Effector memory CD4-positive, alpha-beta T cell (primary cell): Measurements from ENCODE around the gene ADAMTS8.

Experiments used
- DNase-seq, 3 donors: peaks; one replicate each; pipeline ENCODE4 v3.0.0-alpha.2; 2020
- H3K27ac ChIP-seq: 2 replicates; pipeline ENCODE4 v1.7.0; 2013; ENCODE audit warnings: mild to moderate bottlenecking, low read length, moderate library complexity; ENCODE audit not compliant: insufficient read depth, poor library complexity, severe bottlenecking
- H3K27me3 ChIP-seq: replicated peaks from 2 replicates; pipeline ENCODE4 v1.7.0; 2013; ENCODE audit warnings: mild to moderate bottlenecking, low read length; ENCODE audit not compliant: insufficient read depth, control insufficient read depth, poor library complexity, severe bottlenecking
- H3K36me3 ChIP-seq: 2 replicates; pipeline ENCODE4 v1.7.0; 2013; ENCODE audit warnings: mild to moderate bottlenecking, low read length, moderate library complexity; ENCODE audit not compliant: control insufficient read depth, insufficient read depth
- H3K4me1 ChIP-seq: 2 replicates; pipeline ENCODE4 v1.7.0; 2013; ENCODE audit warnings: low read length, mild to moderate bottlenecking; ENCODE audit not compliant: control insufficient read depth, insufficient read depth, poor library complexity, severe bottlenecking
- H3K4me3 ChIP-seq: 2 replicates; pipeline ENCODE4 v1.7.0; 2013; ENCODE audit warnings: low read length, low read depth, mild to moderate bottlenecking; ENCODE audit not compliant: insufficient read depth, poor library complexity, severe bottlenecking
- H3K9me3 ChIP-seq: 2 replicates; pipeline ENCODE4 v1.7.0; 2013; ENCODE audit warnings: mild to moderate bottlenecking, low read length, moderate library complexity; ENCODE audit not compliant: control insufficient read depth

The ADAMTS8 gene

GRCh38 chr11:130409594-130410388 is 18.6 kb downstream of the ADAMTS8 start:
- Histone ChIP-seq H3K27ac (no peak overlapping the region), H3K27me3 (no peaks in the 10 kb centered on the region), H3K4me1 (no peaks in the 10 kb centered on the region), H3K36me3 (no peaks in the 10 kb centered on the region), H3K4me3 (no peak overlapping the region), H3K9me3 (no peaks in the 10 kb centered on the region)
- DNase-seq: no peak

DNA sequence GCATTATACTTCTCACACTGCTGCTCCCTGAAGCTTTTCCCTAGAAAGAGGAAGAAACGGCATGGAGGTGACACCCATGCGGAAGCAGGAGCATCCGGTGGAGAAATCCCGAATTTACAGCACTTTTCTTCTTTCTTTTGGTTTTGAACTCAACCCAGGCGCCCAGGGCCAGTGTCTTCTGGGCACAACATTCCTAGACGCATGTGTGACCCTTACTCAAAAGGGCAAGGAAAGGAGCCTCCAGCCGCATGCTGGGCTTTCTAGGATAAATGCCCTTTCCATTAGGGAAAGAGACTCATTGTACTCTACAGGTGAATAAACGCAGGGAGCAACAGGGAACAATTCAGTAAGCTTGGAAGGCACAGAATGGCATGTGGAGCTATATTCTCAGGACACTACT is 19.5 kb downstream of the ADAMTS8 start:
- no peaks in the 10 kb centered on the region for H3K36me3 ChIP-seq
- H3K4me1 ChIP-seq: no peaks in the 10 kb centered on the region
- no peaks in the 10 kb centered on the region for H3K27me3 ChIP-seq
- H3K4me3 ChIP-seq: no peak overlapping the region
- no peaks in the 10 kb centered on the region for H3K9me3 ChIP-seq
- H3K27ac ChIP-seq: no peak overlapping the region
- DNase-seq: no peak

- H3K27ac ChIP-seq: no peak overlapping the region
- no peak overlapping the region for H3K4me3 ChIP-seq
- no peak for DNase-seq
Observed at GRCh38 chr11:130408401-130408890, 20.0 kb downstream of the ADAMTS8 start.

DNA sequence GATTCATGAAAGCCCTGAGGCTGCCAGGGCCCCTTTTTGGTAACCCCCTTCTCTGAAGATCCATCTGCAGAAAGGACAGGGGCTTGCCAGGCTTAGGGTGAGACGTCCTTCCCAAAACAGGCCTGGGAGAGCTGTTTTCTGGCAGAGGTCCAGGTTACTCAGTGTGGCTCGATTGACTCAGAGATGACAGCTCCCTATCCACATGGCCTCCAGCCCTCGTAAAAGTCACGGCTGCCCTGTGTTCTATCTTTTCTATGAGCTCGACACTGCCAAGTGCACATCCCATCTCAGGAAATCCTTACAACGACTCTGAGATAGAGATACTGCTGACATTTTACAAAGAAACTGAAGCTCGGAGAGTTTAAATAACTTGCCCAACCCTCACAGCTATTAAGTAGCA is 20.4 kb downstream of the ADAMTS8 start:
- H3K4me1 ChIP-seq: no peaks in the 10 kb centered on the region
- DNase-seq: no peak
- H3K9me3 ChIP-seq: no peaks in the 10 kb centered on the region
- H3K27ac ChIP-seq: no peak overlapping the region
- H3K36me3 ChIP-seq: no peaks in the 10 kb centered on the region
- no peaks in the 10 kb centered on the region for H3K27me3 ChIP-seq
- no peak overlapping the region for H3K4me3 ChIP-seq

More at GRCh38 chr11:130408401-130408890, 20.0 kb downstream of the ADAMTS8 start:
- no peaks in the 10 kb centered on the region for H3K4me1 ChIP-seq
- H3K9me3 ChIP-seq: no peaks in the 10 kb centered on the region
- H3K27me3 ChIP-seq: no peaks in the 10 kb centered on the region
- H3K36me3 ChIP-seq: no peaks in the 10 kb centered on the region

GRCh38 chr11:130405428-130405827 is 23.0 kb downstream of the ADAMTS8 start:
- no peaks in the 10 kb centered on the region for H3K36me3 ChIP-seq
- DNase-seq: no peak
- H3K4me3 ChIP-seq: no peak overlapping the region
- H3K27ac ChIP-seq: no peak overlapping the region
- H3K9me3 ChIP-seq: no peaks in the 10 kb centered on the region
- no peaks in the 10 kb centered on the region for H3K27me3 ChIP-seq
- H3K4me1 ChIP-seq: no peaks in the 10 kb centered on the region

DNA sequence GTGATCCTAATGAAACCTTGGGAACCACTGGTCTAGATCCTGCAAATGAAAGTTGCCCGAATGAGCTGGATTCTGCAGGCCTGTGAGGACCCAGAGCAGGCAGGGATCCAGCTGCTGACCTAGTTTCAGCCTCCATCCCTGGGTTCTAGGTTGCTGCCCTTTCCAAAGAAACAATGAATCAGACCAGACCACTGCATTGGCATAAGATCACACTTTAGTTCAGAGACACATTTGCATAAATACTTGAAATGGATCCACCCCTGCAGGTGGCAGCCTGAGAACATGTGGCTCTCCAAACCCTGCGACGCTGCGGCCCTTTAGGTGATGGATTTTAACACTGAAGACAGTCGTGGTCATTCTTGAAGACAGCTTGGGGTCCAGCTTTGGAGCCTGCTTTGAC is 23.7 kb downstream of the ADAMTS8 start:
- DNase-seq: no peak
- no peaks in the 10 kb centered on the region for H3K36me3 ChIP-seq
- no peaks in the 10 kb centered on the region for H3K4me1 ChIP-seq
- no peak overlapping the region for H3K4me3 ChIP-seq
- H3K27me3 ChIP-seq: no peaks in the 10 kb centered on the region
- H3K9me3 ChIP-seq: no peaks in the 10 kb centered on the region
- no peak overlapping the region for H3K27ac ChIP-seq

DNA sequence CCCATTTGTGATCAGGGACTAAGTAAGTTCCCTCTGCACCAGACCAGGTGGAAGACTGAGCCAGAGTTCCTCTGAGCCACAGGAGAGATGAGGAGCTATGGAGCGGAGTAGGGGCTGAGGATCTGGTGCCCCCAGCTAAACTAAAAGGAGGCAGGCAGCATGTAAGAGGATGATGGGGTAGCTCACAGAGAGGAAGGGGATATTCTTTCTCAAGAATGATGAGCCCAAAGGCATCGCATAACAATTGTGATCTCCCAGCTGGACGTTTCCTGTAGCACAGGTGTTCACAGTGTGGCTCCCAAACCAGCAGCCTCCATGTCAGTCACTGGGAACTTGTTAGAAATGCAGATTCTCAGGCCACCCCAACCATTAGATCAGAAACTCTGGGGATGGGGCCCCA is 24.4 kb downstream of the ADAMTS8 start:
- Histone ChIP-seq H3K4me3 (no peak overlapping the region), H3K9me3 (no peaks in the 10 kb centered on the region), H3K36me3 (no peaks in the 10 kb centered on the region), H3K27ac (no peak overlapping the region), H3K27me3 (no peaks in the 10 kb centered on the region), H3K4me1 (no peaks in the 10 kb centered on the region)
- DNase-seq: no peak

- no peak overlapping the region for H3K27ac ChIP-seq
- H3K36me3 ChIP-seq: no peaks in the 10 kb centered on the region
- H3K4me3 ChIP-seq: no peak overlapping the region
- H3K4me1 ChIP-seq: no peaks in the 10 kb centered on the region
- no peak for DNase-seq
- no peaks in the 10 kb centered on the region for H3K27me3 ChIP-seq
- H3K9me3 ChIP-seq: no peaks in the 10 kb centered on the region
Observed at GRCh38 chr11:130403271-130403804, 25.1 kb downstream of the ADAMTS8 start.

DNA sequence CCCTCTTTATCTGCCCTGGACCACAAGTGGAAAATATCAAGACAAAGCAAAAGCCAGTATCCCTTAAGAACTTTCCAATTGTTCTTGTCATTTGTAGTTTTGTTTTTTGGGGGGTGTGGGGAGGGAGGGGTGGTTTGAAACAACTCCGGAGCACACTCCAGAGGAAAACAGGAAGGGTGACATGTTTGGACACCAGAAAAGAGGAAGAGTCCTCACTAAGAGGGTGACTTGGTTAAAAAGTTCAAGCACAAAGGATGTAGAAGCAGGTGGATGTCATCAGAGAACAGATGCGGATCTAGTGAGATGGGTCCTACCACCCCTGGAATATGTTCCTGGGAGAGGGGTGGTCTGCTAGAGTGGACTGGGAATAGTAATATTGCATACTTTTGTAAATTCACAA is 25.8 kb downstream of the ADAMTS8 start:
- Histone ChIP-seq H3K4me3 (no peak overlapping the region), H3K36me3 (no peaks in the 10 kb centered on the region), H3K4me1 (no peaks in the 10 kb centered on the region)

DNA sequence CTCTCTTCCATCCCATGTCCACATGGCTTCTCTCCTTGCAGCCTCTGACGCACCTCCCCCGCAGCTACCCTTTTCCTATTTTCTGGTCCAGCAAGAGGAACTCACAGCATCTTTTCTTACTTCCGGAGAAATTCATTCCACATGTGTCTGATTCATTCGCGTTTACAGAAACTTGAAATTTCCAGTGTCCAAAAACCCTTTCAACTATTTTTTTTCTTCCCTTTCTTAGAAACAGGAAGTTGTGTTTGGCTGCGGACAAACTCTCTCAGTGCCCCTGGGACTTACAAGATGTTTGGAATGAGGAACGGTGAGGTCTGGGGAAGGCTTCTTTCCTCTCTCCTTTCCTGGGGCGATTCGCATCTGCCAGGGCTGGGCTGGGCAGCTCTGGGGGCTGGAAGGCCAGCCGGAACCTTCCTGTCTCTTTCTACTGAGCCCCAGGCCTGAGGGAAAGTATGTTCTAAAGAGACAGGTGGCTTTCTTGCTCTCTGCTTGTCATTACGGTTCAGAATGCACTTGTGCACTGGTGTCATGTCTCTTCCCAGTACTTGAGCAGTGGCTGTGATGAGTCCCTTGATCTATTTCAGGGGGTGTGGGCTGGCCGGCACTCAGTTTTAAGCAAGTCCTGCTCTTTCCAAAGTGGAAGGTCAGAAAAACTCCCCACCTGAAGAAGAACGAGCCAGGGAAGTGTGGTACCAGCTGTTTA is 27.5 kb downstream of the ADAMTS8 start:
- no peak overlapping the region for H3K27ac ChIP-seq
- H3K27me3 ChIP-seq: no peaks in the 10 kb centered on the region
- no peak for DNase-seq
- no peaks in the 10 kb centered on the region for H3K36me3 ChIP-seq
- no peaks in the 10 kb centered on the region for H3K4me1 ChIP-seq
- no peak overlapping the region for H3K4me3 ChIP-seq
- H3K9me3 ChIP-seq: no peaks in the 10 kb centered on the region

More for the DNA sequence above, 25.8 kb downstream of the ADAMTS8 start:
- H3K9me3 ChIP-seq: no peaks in the 10 kb centered on the region
- no peak for DNase-seq
- no peaks in the 10 kb centered on the region for H3K27me3 ChIP-seq
- no peak overlapping the region for H3K27ac ChIP-seq
